CD8-positive, alpha-beta memory T cell (primary cell): ENCODE data around the gene GAGE12H. TPM values are rescaled to one million over a fixed set of nuclear protein-coding genes. Genes with fewer than 3 reads are reported as not detected.

Experiments used
- polyA plus RNA-seq: library from polyadenylated mRNA; unstranded; fragments of 300-500 nt; fragmentation: Illumina TruSeq; gene quantifications from one replicate; pipeline ENCODE4 v1.2.3, GENCODE V29; 2021
- total RNA-seq, 2 experiments: library from RNA; stranded (reverse); gene quantifications; one replicate each; pipeline ENCODE4 v1.2.3, GENCODE V29; 2021

GAGE12H gene
- total and polyA plus RNA-seq, 3 experiments from 2014 or later: not detected

Other genes with a start within 250 kb of the GAGE12H start
- not detected for gene GAGE13, start 248.4 kb upstream of the GAGE12H start, total RNA-seq
- not detected for gene GAGE13, start 248.4 kb upstream of the GAGE12H start, polyA plus RNA-seq
- not detected for gene GAGE12C, start 47.8 kb upstream of the GAGE12H start, total RNA-seq
- gene GAGE12C, start 47.8 kb upstream of the GAGE12H start, polyA plus RNA-seq: not detected
- gene GAGE12D, start 38.2 kb upstream of the GAGE12H start, total RNA-seq: not detected
- not detected for gene GAGE12D, start 38.2 kb upstream of the GAGE12H start, polyA plus RNA-seq
- not detected for gene GAGE12E, start 28.7 kb upstream of the GAGE12H start, total RNA-seq
- not detected for gene GAGE12E, start 28.7 kb upstream of the GAGE12H start, polyA plus RNA-seq
- not detected for gene GAGE12F, start 19.1 kb upstream of the GAGE12H start, total RNA-seq
- not detected for gene GAGE12F, start 19.1 kb upstream of the GAGE12H start, polyA plus RNA-seq
- gene GAGE12G, start 9.5 kb upstream of the GAGE12H start, total RNA-seq: not detected
- gene GAGE12G, start 9.5 kb upstream of the GAGE12H start, polyA plus RNA-seq: not detected
- gene GAGE2A, start 9.5 kb downstream of the GAGE12H start, total RNA-seq: not detected
- not detected for gene GAGE2A, start 9.5 kb downstream of the GAGE12H start, polyA plus RNA-seq
- gene GAGE1, start 19.1 kb downstream of the GAGE12H start, total RNA-seq: not detected
- not detected for gene GAGE1, start 19.1 kb downstream of the GAGE12H start, polyA plus RNA-seq
- gene PAGE1, start 116.0 kb downstream of the GAGE12H start, total RNA-seq: not detected
- gene PAGE1, start 116.0 kb downstream of the GAGE12H start, polyA plus RNA-seq: not detected
- not detected for gene PAGE4, start 249.4 kb downstream of the GAGE12H start, total RNA-seq
- gene PAGE4, start 249.4 kb downstream of the GAGE12H start, polyA plus RNA-seq: not detected